ENCODE results near the gene UPP2. TPM values are rescaled to one million over a fixed set of nuclear protein-coding genes. Genes with fewer than 3 reads are reported as not detected.

UPP2 gene
- total and polyA plus RNA-seq, 9 of the 15 experiments (the other 6 are each of a cell fraction or from before 2014, with no cell fraction given) = not detected

GRCh38 chr2:158142568-158143332, 41.1 kb downstream of the UPP2 start:
- intact Hi-C loops (cut with micrococcal nuclease) = no loop called here
- Histone ChIP-seq H2AFZ (ENCODE audit: low read depth, low read length) (no peak overlapping the region), H3K4me2 (ENCODE audit: insufficient read depth, low read length) (no peak overlapping the region), H3K9me3 (replicated peaks; ENCODE audit: control insufficient read depth, insufficient read depth, low read depth, low read length) (no peaks in the 10 kb centered on the region), H3K9ac (ENCODE audit: insufficient read depth in 1 of 2, low read depth in 2 of 2, low read length in 2 of 2) (no peak overlapping the region), H4K20me1 (replicated peaks; ENCODE audit: control insufficient read depth, insufficient read depth, low read length) (no peaks in the 10 kb centered on the region), H3K9me1 (ENCODE audit: control insufficient read depth, insufficient read depth, low read length) (no peaks in the 10 kb centered on the region), H3K79me2 (ENCODE audit: control insufficient read depth, insufficient read depth, low read length) (no peaks in the 10 kb centered on the region), H3K4me1 (replicated peaks in 1 of 2; ENCODE audit: control insufficient read depth in 2 of 2, insufficient read depth in 2 of 2, low read length in 2 of 2) (peaks cover 0 to 4% of the 10 kb centered on the region in 2 experiments; a peak in 3 of 5 replicates), H3K4me3 (no peak overlapping the region), H3K27me3 (ENCODE audit: control insufficient read depth in 2 of 2, insufficient read depth in 2 of 2, low read length in 2 of 2) (no peaks in the 10 kb centered on the region; a peak in 2 of 5 replicates), H3K27ac (ENCODE audit: extremely low read depth, low read depth, low read length) (no peak overlapping the region), H3K36me3 (ENCODE audit: control insufficient read depth, insufficient read depth, low read length) (no peaks in the 10 kb centered on the region)
- ATAC-seq = peak; percentile 63; the same call in 2 of the 3 replicates
- no peak for FAIRE-seq
- 4% methylated on average over 6 of the region's 6 CpGs for WGBS (ENCODE audit: insufficient coverage, low coverage, missing lambda C conversion rate)
- CTCF ChIA-PET (ENCODE audit: low intra/inter-chr PET ratio) = no interaction called here
- in situ Hi-C loops (cut with MboI) = no loop called here
- POLR2A ChIA-PET = no interaction called here
- DNase-seq (ENCODE audit: extremely low read depth in 1 of 4, low spot score in 3 of 4) = peak in 2 of 4 experiments; percentile 13 to 54
- no TSS peak for BruUV-seq (replicated peaks)
- TF ChIP-seq GMEB1 (CRISPR knock-in tag; IDR thresholded peaks at IDR 0.05) = no peak
- no peak for TF ChIP-seq ZBTB17 (CRISPR knock-in tag; IDR thresholded peaks at IDR 0.05)
- TF ChIP-seq ARID2 (IDR thresholded peaks at IDR 0.05) = no peak
- no peak for TF ChIP-seq SFPQ (IDR thresholded peaks at IDR 0.05; ENCODE audit: low read depth, low read length)
- TF ChIP-seq PBX2 (CRISPR knock-in tag; IDR thresholded peaks at IDR 0.05; ENCODE audit: low read depth) = no peak
- TF ChIP-seq PBX2 (tag; conservative IDR thresholded peaks at IDR 0.05; ENCODE audit: low read depth) = peak; percentile 81
- no peak for TF ChIP-seq PRPF4 (IDR thresholded peaks at IDR 0.05; ENCODE audit: insufficient read depth, low read depth, low read length, poor library complexity, severe bottlenecking)
- TF ChIP-seq PHF20 (IDR thresholded peaks at IDR 0.05; ENCODE audit: partially characterized antibody) = no peak
- peak; percentile 33; the same call in 1 of the 2 replicates for TF ChIP-seq RNF2 (IDR thresholded peaks at IDR 0.05)
- no peak for TF ChIP-seq HDAC2 (IDR thresholded peaks at IDR 0.05)
- TF ChIP-seq CBX5 (IDR thresholded peaks at IDR 0.05; ENCODE audit: borderline replicate concordance, low read depth) = no peak
- no peak for TF ChIP-seq ARHGAP35 (IDR thresholded peaks at IDR 0.05; ENCODE audit: partially characterized antibody)
- TF ChIP-seq PKNOX1 (IDR thresholded peaks at IDR 0.05) = peak; percentile 45; the same call in 1 of the 2 replicates
- TF ChIP-seq MEF2D (tag; conservative IDR thresholded peaks at IDR 0.05; ENCODE audit: low read depth) = no peak
- TF ChIP-seq HNRNPK (IDR thresholded peaks at IDR 0.05; ENCODE audit: low read depth, low read length, poor library complexity, severe bottlenecking) = no peak

Measured in K562 (cell line).